HG02759 (cell line): ENCODE data around the gene TNP2.

Experiments
- ATAC-seq: cut with Tn5 transposase; IDR thresholded peaks from one replicate; pipeline ENCODE4 v1.9.1; 2021; ENCODE audit warnings: mild to moderate bottlenecking, moderate library complexity; ENCODE audit not compliant: unreplicated experiment

TNP2 gene

GRCh38 chr16:11258553-11259492 is 10.3 kb downstream of the TNP2 start:
- ATAC-seq, result no peak

GRCh38 chr16:11257131-11257938 is 11.8 kb downstream of the TNP2 start:
- no peak for ATAC-seq

- ATAC-seq, result no peak
These were observed 12.4 kb downstream of the TNP2 start for GRCh38 chr16:11256661-11257130.

GRCh38 chr16:11255737-11256660 is 13.1 kb downstream of the TNP2 start, which contains the start of gene SOCS1:
SOCS1 (minus strand) TSS chr16:11256204; CDS start chr16:11255478, 726 bp downstream.
- peak; percentile 68 for ATAC-seq

GRCh38 chr16:11254913-11255736 is 14.0 kb downstream of the TNP2 start:
- ATAC-seq, result peak; percentile 2

- no peak for ATAC-seq
These were observed 14.9 kb downstream of the TNP2 start for GRCh38 chr16:11253995-11254912.

GRCh38 chr16:11253009-11253994 is 15.8 kb downstream of the TNP2 start:
- no peak for ATAC-seq

GRCh38 chr16:11252482-11252931 is 16.6 kb downstream of the TNP2 start:
- ATAC-seq, result no peak

- ATAC-seq, result no peak
These were observed 17.3 kb downstream of the TNP2 start for GRCh38 chr16:11251525-11252481.

- ATAC-seq, result no peak
These were observed 18.2 kb downstream of the TNP2 start for GRCh38 chr16:11250786-11251524.

GRCh38 chr16:11250091-11250785 is 18.9 kb downstream of the TNP2 start:
- ATAC-seq, result no peak

- ATAC-seq, result no peak
These were observed 19.7 kb downstream of the TNP2 start for GRCh38 chr16:11249233-11250061.

GRCh38 chr16:11248133-11248532 is 21.0 kb downstream of the TNP2 start:
- ATAC-seq, result no peak

GRCh38 chr16:11245988-11246387 is 23.1 kb downstream of the TNP2 start:
- no peak for ATAC-seq
